Gastroesophageal sphincter (tissue), 3 donors: Measurements from ENCODE around the gene DUSP8.

Experiments
- CTCF ChIP-seq, 4 experiments: fragments of 200-600 bp in 2 of 4; fragments of 450-650 bp in 2 of 4; sonication (generic) in 1 of 4; IDR thresholded peaks; one replicate each; pipeline ENCODE4 v1.5.1; 2017 to 2019; ENCODE audit warnings: antibody characterized with exemption in 4 of 4, mild to moderate bottlenecking in 2 of 4, moderate library complexity in 2 of 4
- POLR2AphosphoS5 ChIP-seq: sonication (generic); formaldehyde crosslinking; IDR thresholded peaks from one replicate; pipeline ENCODE4 v1.6.1; 2017; ENCODE audit warnings: antibody characterized with exemption

- TF ChIP-seq CTCF (IDR thresholded peaks at IDR 0.05) (no peak), POLR2AphosphoS5 (no peak)
Observed at GRCh38 chr11:1538153-1538552, 33.9 kb downstream of the DUSP8 start.
